IMR-90 (cell line): ENCODE measurements around the gene TGFBR2. TPM values are rescaled to one million over a fixed set of nuclear protein-coding genes. Genes with fewer than 3 reads are reported as not detected.

Experiments
- ATAC-seq: fragments of 200-7000 bp; cut with Tn5 transposase; 2 replicates; pipeline ENCODE4 v1.9.1; 2020; ENCODE audit warnings: low read depth, mild to moderate bottlenecking, moderate library complexity
- BruUV-seq: library from RNA; stranded (reverse); fragments of 400-500 nt; replicated peaks from 2 replicates; lab custom pipeline; 2021; lab: Mats Ljungman, UMichigan
- CTCF ChIA-PET: fragments of 300-600 bp; formaldehyde crosslinking; extraction: SDS; loops from one replicate; lab custom pipeline; 2021; ENCODE audit warnings: antibody characterized with exemption; lab: Yijun Ruan, JAX
- POLR2A ChIA-PET: fragments of 300-600 bp; sonication (Branson Sonifier 250); formaldehyde crosslinking; loops from one replicate; lab custom pipeline; 2022; ENCODE audit warnings: antibody characterized with exemption; ENCODE audit not compliant: unreplicated experiment; lab: Charles Lee
- DNase-seq: peaks from one replicate; pipeline ENCODE4 v3.0.0; 2013
- H2AFZ ChIP-seq: replicated peaks from 2 replicates; pipeline ENCODE3; 2013; ENCODE audit warnings: low read length, mild to moderate bottlenecking; ENCODE audit not compliant: poor library complexity
- H2AK5ac ChIP-seq: 2 replicates; pipeline ENCODE4 v1.6.1; 2013; ENCODE audit warnings: low read depth, low read length, inconsistent platforms
- H2AK9ac ChIP-seq: replicated peaks from 2 replicates; pipeline ENCODE3; 2013; ENCODE audit warnings: mild to moderate bottlenecking, low read depth, low read length, moderate library complexity; ENCODE audit not compliant: poor library complexity
- H2BK120ac ChIP-seq: 2 replicates; pipeline ENCODE4 v1.6.1; 2013; ENCODE audit warnings: low read depth, low read length, inconsistent platforms
- H2BK15ac ChIP-seq: 3 replicates; pipeline ENCODE4 v1.6.1; 2013; ENCODE audit warnings: low read depth, low read length, inconsistent platforms
- H2BK20ac ChIP-seq: 2 replicates; pipeline ENCODE4 v1.6.1; 2013; ENCODE audit warnings: low read depth, mild to moderate bottlenecking, inconsistent platforms, low read length, moderate library complexity
- H2BK5ac ChIP-seq: 2 replicates; pipeline ENCODE4 v1.6.1; 2013; ENCODE audit warnings: mild to moderate bottlenecking, low read depth, low read length, inconsistent platforms; ENCODE audit not compliant: poor library complexity, severe bottlenecking
- H3K14ac ChIP-seq: replicated peaks from 2 replicates; pipeline ENCODE4 v1.6.1; 2013; ENCODE audit warnings: low read depth, low read length, inconsistent platforms
- H3K18ac ChIP-seq: 2 replicates; pipeline ENCODE4 v1.6.1; 2013; ENCODE audit warnings: low read depth, low read length, control low read depth
- H3K23ac ChIP-seq: 2 replicates; pipeline ENCODE4 v1.6.1; 2013; ENCODE audit warnings: low read depth, low read length, inconsistent platforms
- H3K27ac ChIP-seq: 2 replicates; pipeline ENCODE4 v1.5.1; 2013; ENCODE audit warnings: mild to moderate bottlenecking, control low read depth, low read length; ENCODE audit not compliant: insufficient read depth
- H3K27me3 ChIP-seq: 2 replicates; pipeline ENCODE4 v1.6.1; 2013; ENCODE audit warnings: low read length; ENCODE audit not compliant: control insufficient read depth, insufficient read depth
- H3K36me3 ChIP-seq: 2 replicates; pipeline ENCODE4 v1.6.1; 2013; ENCODE audit warnings: low read length, mixed read lengths; ENCODE audit not compliant: control insufficient read depth, insufficient read depth
- H3K4ac ChIP-seq: 2 replicates; pipeline ENCODE4 v1.6.1; 2013; ENCODE audit warnings: low read depth, low read length, inconsistent platforms
- H3K4me1 ChIP-seq: 2 replicates; pipeline ENCODE4 v1.6.1; 2013; ENCODE audit warnings: low read length, mixed read lengths; ENCODE audit not compliant: control insufficient read depth, insufficient read depth
- H3K4me2 ChIP-seq: 2 replicates; pipeline ENCODE4 v1.6.1; 2013; ENCODE audit warnings: low read depth, mild to moderate bottlenecking, control low read depth, low read length, moderate library complexity
- H3K4me3 ChIP-seq: 2 replicates; pipeline ENCODE4 v1.5.1; 2013; ENCODE audit warnings: low read depth, mild to moderate bottlenecking, control low read depth, low read length, moderate library complexity; ENCODE audit not compliant: insufficient read depth
- H3K56ac ChIP-seq: 2 replicates; pipeline ENCODE4 v1.6.1; 2013; ENCODE audit warnings: low read length, inconsistent platforms; ENCODE audit not compliant: insufficient read depth; ENCODE audit errors: extremely low read depth
- H3K79me1 ChIP-seq, 2 experiments: 2 replicates each; pipeline ENCODE4 v1.6.1; 2013; ENCODE audit warnings: low read length in 2 of 2, inconsistent platforms in 1 of 2, low read depth in 1 of 2
- H3K9ac ChIP-seq: 2 replicates; pipeline ENCODE4 v1.6.1; 2013; ENCODE audit warnings: low read depth, low read length, control low read depth
- H3K9me1 ChIP-seq: 2 replicates; pipeline ENCODE4 v1.6.1; 2013; ENCODE audit warnings: low read length, inconsistent platforms; ENCODE audit not compliant: insufficient read depth
- H3K9me3 ChIP-seq: 2 replicates; pipeline ENCODE4 v1.6.1; 2013; ENCODE audit warnings: low read length; ENCODE audit not compliant: control insufficient read depth, insufficient read depth
- H4K20me1 ChIP-seq: 2 replicates; pipeline ENCODE4 v1.6.1; 2013; ENCODE audit warnings: low read length, inconsistent platforms; ENCODE audit not compliant: insufficient read depth
- H4K5ac ChIP-seq: 2 replicates; pipeline ENCODE4 v1.6.1; 2013; ENCODE audit warnings: mild to moderate bottlenecking, low read depth, low read length, control low read depth
- H4K8ac ChIP-seq, 2 experiments: 2 replicates each; pipeline ENCODE4 v1.6.1; 2013; ENCODE audit warnings: low read depth in 2 of 2, low read length in 2 of 2, control low read depth in 1 of 2, inconsistent platforms in 1 of 2
- H4K91ac ChIP-seq: 2 replicates; pipeline ENCODE4 v1.6.1; 2013; ENCODE audit warnings: low read depth, low read length, inconsistent platforms; ENCODE audit not compliant: insufficient read depth
- BHLHE40 ChIP-seq: fragments of 150-350 bp; IDR thresholded peaks from 2 replicates; pipeline ENCODE4 v1.6.1; 2016; ENCODE audit warnings: mild to moderate bottlenecking, low read depth, low read length
- CEBPB ChIP-seq: IDR thresholded peaks from 2 replicates; pipeline ENCODE4 v1.6.1; 2012; ENCODE audit warnings: low read depth, low read length, improper control_type of control experiment
- CHD1 ChIP-seq: IDR thresholded peaks from 2 replicates; pipeline ENCODE4 v1.6.1; 2012; ENCODE audit warnings: low read depth, low read length, improper control_type of control experiment
- CTCF ChIP-seq: conservative IDR thresholded peaks from 2 replicates; pipeline ENCODE4 v1.5.1; 2012; ENCODE audit warnings: mild to moderate bottlenecking, low read depth, low read length, improper control_type of control experiment
- ELK1 ChIP-seq: fragments of 150-350 bp; IDR thresholded peaks from 2 replicates; pipeline ENCODE4 v1.6.1; 2016; ENCODE audit warnings: low read depth, mild to moderate bottlenecking, low read length, moderate library complexity, borderline replicate concordance
- FOS ChIP-seq: fragments of 150-350 bp; IDR thresholded peaks from 2 replicates; pipeline ENCODE4 v1.6.1; 2016; ENCODE audit warnings: low read depth, low read length
- MAZ ChIP-seq: IDR thresholded peaks from 2 replicates; pipeline ENCODE4 v1.6.1; 2012; ENCODE audit warnings: low read depth, mild to moderate bottlenecking, low read length, improper control_type of control experiment, moderate library complexity, borderline replicate concordance
- MXI1 ChIP-seq: IDR thresholded peaks from 2 replicates; pipeline ENCODE4 v1.6.1; 2012; ENCODE audit warnings: low read depth, mild to moderate bottlenecking, low read length, moderate library complexity, borderline replicate concordance
- NFE2L2 ChIP-seq: fragments of 150-350 bp; IDR thresholded peaks from 2 replicates; pipeline ENCODE4 v1.6.1; 2016; ENCODE audit warnings: low read depth, mild to moderate bottlenecking, low read length
- POLR2A ChIP-seq: IDR thresholded peaks from 2 replicates; pipeline ENCODE4 v1.6.1; 2012; ENCODE audit warnings: mild to moderate bottlenecking, low read depth, low read length
- RAD21 ChIP-seq: IDR thresholded peaks from 2 replicates; pipeline ENCODE4 v1.6.1; 2012; ENCODE audit warnings: low read length, improper control_type of control experiment
- RFX5 ChIP-seq: IDR thresholded peaks from 2 replicates; pipeline ENCODE4 v1.8.0; 2012; ENCODE audit warnings: low read depth, mild to moderate bottlenecking, low read length, moderate library complexity
- SMC3 ChIP-seq: fragments of 150-350 bp; IDR thresholded peaks from 2 replicates; pipeline ENCODE4 v1.6.1; 2016; ENCODE audit warnings: low read depth, mild to moderate bottlenecking, antibody characterized with exemption, low read length, moderate library complexity
- USF2 ChIP-seq: fragments of 150-350 bp; IDR thresholded peaks from 2 replicates; pipeline ENCODE4 v1.6.1; 2017; ENCODE audit warnings: mild to moderate bottlenecking, antibody characterized with exemption, low read length, low read depth
- WGBS, 2 experiments: methylation state at CpG; one replicate each; pipeline versions ENCODE4 v1.1.5 to v1.1.7; 2013; ENCODE audit warnings: missing lambda C conversion rate in 2 of 2; ENCODE audit not compliant: insufficient read length in 1 of 2; ENCODE audit errors: extremely low coverage in 2 of 2; 5-methylcytosine and 5-hydroxymethylcytosine counted together
- dilution Hi-C: fragments of 300-500 bp; cut with HindIII; formaldehyde crosslinking; loops from one replicate; pipeline ENCODE4 v1.14.3; 2018; ENCODE audit warnings: low sequenced_read_pairs; ENCODE audit not compliant: unreplicated experiment
- in situ Hi-C: fragments of 300-500 bp; cut with MboI; formaldehyde crosslinking; loops from 3 replicates; pipeline ENCODE4 v1.14.3; 2019; ENCODE audit warnings: low sequenced_read_pairs, inconsistent platforms, mixed read lengths
- intact Hi-C: fragments of 100-400 bp; cut with micrococcal nuclease; formaldehyde crosslinking; loops from 2 replicates; pipeline ENCODE4 v1.10.0; 2022
- polyA plus RNA-seq, 3 experiments: library from polyadenylated mRNA; depleted of rRNA; stranded (reverse); fragments of >200 nt; gene quantifications; 2 replicates each; pipeline ENCODE4 v1.2.3, GENCODE V29; 2012; ENCODE audit warnings: low replicate concordance in 1 of 3
- total RNA-seq: library from RNA; depleted of rRNA; stranded (reverse); fragments of >200 nt; gene quantifications from 2 replicates; pipeline ENCODE4 v1.2.3, GENCODE V29; 2012

TGFBR2 gene
- total and polyA plus RNA-seq, 2 of the 4 experiments (the other 2 are of a cell fraction), result 63.7 to 87.5 TPM

- Histone ChIP-seq H3K27me3 (no peaks in the 10 kb centered on the region), H3K9me1 (peaks cover 11% of the 10 kb centered on the region), H3K4me3 (no peak overlapping the region), H3K9ac (no peak overlapping the region), H3K18ac (peak overlapping the region; percentile 32; the same call in 1 of the 2 replicates), H2AK5ac (no peak overlapping the region), H2AK9ac (no peak overlapping the region), H2BK5ac (no peak overlapping the region), H4K91ac (peak overlapping the region; percentile 14; the same call in 1 of the 2 replicates), H3K4me1 (peaks cover 10% of the 10 kb centered on the region), H3K79me1 (peaks cover 5 to 21% of the 10 kb centered on the region in 2 experiments; a peak in 2 of 4 replicates), H3K27ac (no peak overlapping the region), H3K56ac (no peak overlapping the region), H3K14ac (no peak overlapping the region), H4K8ac (0 out of 4 replicates have a peak overlapping the region, but pooled peaks of 1 of the 2 experiments have one; percentile 34), H3K9me3 (no peaks in the 10 kb centered on the region), H4K20me1 (no peaks in the 10 kb centered on the region), H2BK15ac (peak overlapping the region; percentile 15; the same call in 1 of the 3 replicates), H3K4me2 (no peak overlapping the region), H3K36me3 (peaks cover 26% of the 10 kb centered on the region), H3K23ac (no peak overlapping the region), H2BK20ac (peak overlapping the region; percentile 30; the same call in 1 of the 2 replicates), H2BK120ac (0 out of 2 replicates have a peak overlapping the region, but pooled peaks have one; percentile 21), H3K4ac (peak overlapping the region; percentile 34; the same call in 1 of the 2 replicates), H2AFZ (no peak overlapping the region), H4K5ac (no peak overlapping the region)
- 71% methylated on average over 1 of the region's 3 CpGs; no CpG with 5 or more reads in 1 of the 2 experiments for WGBS, 2 experiments
- intact Hi-C loops (loop anchor here (1.0 to 5.0 kb wide), 7 partner anchors 60 to 650 kb away; partner anchors contain the start of gene TGFBR2), dilution Hi-C loops (no loop called here), in situ Hi-C loops (loop anchor here (10.0 kb wide), 1 partner anchor 658 kb away; no protein-coding TSS in a partner anchor)
- CTCF ChIA-PET, result interaction anchor here (0.6 to 1.8 kb wide), 14 partner anchors 10 to 650 kb away, joined by 3 to 8 read pairs (median 4); partner anchors contain the start of gene TGFBR2
- ATAC-seq, result no peak
- BruUV-seq, result no TSS peak
- POLR2A ChIA-PET, result no interaction called here
- DNase-seq, result no peak
- TF ChIP-seq USF2, result no peak
- TF ChIP-seq MAZ, result no peak
- no peak for TF ChIP-seq CEBPB
- no peak for TF ChIP-seq MXI1
- no peak for TF ChIP-seq CTCF
- TF ChIP-seq BHLHE40, result no peak
- TF ChIP-seq RAD21, result no peak
- no peak for TF ChIP-seq FOS
- no peak for TF ChIP-seq NFE2L2
- no peak for TF ChIP-seq SMC3
- TF ChIP-seq ELK1, result no peak
- no peak for TF ChIP-seq RFX5
- TF ChIP-seq CHD1, result no peak
- no peak for TF ChIP-seq POLR2A
These were observed 86.2 kb downstream of the TGFBR2 start for GRCh38 chr3:30692498-30693130.
